Gastroesophageal sphincter (tissue), 4 donors: ENCODE results near the gene GRAMD1A. TPM values are rescaled to one million over a fixed set of nuclear protein-coding genes. Genes with fewer than 3 reads are reported as not detected.

Experiments
- ATAC-seq: fragments of 150-250 bp; one replicate; pipeline ENCODE4 v1.9.1; 2016; ENCODE audit warnings: mild to moderate bottlenecking, moderate library complexity
- H3K27ac ChIP-seq, 4 donors: fragments of 200-600 bp; sonication (generic) in 3 of 4; 1 replicate in 3 of 4; 2 replicates in 1 of 4; pipeline ENCODE4 v1.5.1; 2016 to 2019
- H3K27me3 ChIP-seq: fragments of 200-600 bp; sonication (generic); one replicate; pipeline ENCODE4 v1.5.1; 2019
- H3K36me3 ChIP-seq, 2 donors: fragments of 200-600 bp; sonication (generic); one replicate each; pipeline ENCODE4 v1.5.1; 2019; ENCODE audit warnings: control low read depth in 1 of 2
- H3K4me1 ChIP-seq, 3 donors: fragments of 200-600 bp; sonication (generic); 1 replicate in 2 of 3; 2 replicates in 1 of 3; pipeline ENCODE4 v1.5.1; 2016 to 2019; ENCODE audit warnings: control low read depth in 2 of 3
- H3K4me3 ChIP-seq, 2 donors: fragments of 200-600 bp; sonication (generic); one replicate each; pipeline ENCODE4 v1.5.1; 2019; ENCODE audit warnings: mild to moderate bottlenecking in 1 of 2, moderate library complexity in 1 of 2
- H3K9me3 ChIP-seq, 3 donors: fragments of 200-600 bp; sonication (generic); one replicate each; pipeline ENCODE4 v1.5.1; 2017 to 2019; ENCODE audit warnings: control low read depth in 2 of 3
- CTCF ChIP-seq, 4 experiments: fragments of 200-600 bp in 2 of 4; fragments of 450-650 bp in 2 of 4; sonication (generic) in 1 of 4; IDR thresholded peaks; one replicate each; pipeline ENCODE4 v1.5.1; 2017 to 2019; ENCODE audit warnings: antibody characterized with exemption in 4 of 4, mild to moderate bottlenecking in 2 of 4, moderate library complexity in 2 of 4
- EP300 ChIP-seq: sonication (generic); formaldehyde crosslinking; IDR thresholded peaks from one replicate; pipeline ENCODE4 v1.6.1; 2017; ENCODE audit warnings: antibody characterized with exemption, mild to moderate bottlenecking
- POLR2A ChIP-seq, 2 donors: fragments of 450-650 bp; IDR thresholded peaks; one replicate each; pipeline ENCODE4 v1.6.1; 2017; ENCODE audit warnings: antibody characterized with exemption in 2 of 2, mild to moderate bottlenecking in 2 of 2, moderate library complexity in 1 of 2
- POLR2AphosphoS5 ChIP-seq: sonication (generic); formaldehyde crosslinking; IDR thresholded peaks from one replicate; pipeline ENCODE4 v1.6.1; 2017; ENCODE audit warnings: antibody characterized with exemption
- WGBS, 2 donors: methylation state at CpG; one replicate each; pipeline ENCODE4 v1.1.5; 2018; ENCODE audit warnings: low coverage in 1 of 2; 5-methylcytosine and 5-hydroxymethylcytosine counted together
- total RNA-seq, 4 donors: library from RNA; depleted of rRNA; stranded (reverse); fragments of >200 nt; gene quantifications; one replicate each; pipeline ENCODE4 v1.1.0, GENCODE V29; 2016

GRAMD1A gene
- total RNA-seq, 4 donors from 2014 or later, result 22.0 to 40.0 (median 35.9) TPM

GRCh38 chr19:34998777-34999497 lies 1.2 kb upstream of the GRAMD1A start:
- ATAC-seq, result no peak
- Histone ChIP-seq H3K36me3 (peaks cover 0 to 9% of the 10 kb centered on the region in 2 donors), H3K27ac (peak overlapping the region; percentile 95 to 99 (median 98)), H3K9me3 (no peaks in the 10 kb centered on the region), H3K4me1 (peaks cover 0 to 75% (median 29%) of the 10 kb centered on the region in 3 donors), H3K4me3 (peak overlapping the region; percentile 89 to 94), H3K27me3 (no peaks in the 10 kb centered on the region)
- TF ChIP-seq POLR2A (IDR thresholded peaks at IDR 0.05), result no peak
- no peak for TF ChIP-seq CTCF (IDR thresholded peaks at IDR 0.05)
- no peak for TF ChIP-seq EP300
- TF ChIP-seq POLR2AphosphoS5, result no peak
- 36 to 37% methylated on average over 3 to 13 of the region's 13 CpGs for WGBS, 2 donors

GRCh38 chr19:35000338-35000646 lies 169 bp downstream of the GRAMD1A start:
- no peak for ATAC-seq
- no peak for TF ChIP-seq POLR2AphosphoS5
- TF ChIP-seq EP300, result no peak
- TF ChIP-seq CTCF (IDR thresholded peaks at IDR 0.05), result no peak
- TF ChIP-seq POLR2A (IDR thresholded peaks at IDR 0.05), result peak; percentile 44 to 74
- Histone ChIP-seq H3K4me3 (peak overlapping the region; percentile 89 to 94), H3K36me3 (peaks cover 0 to 11% of the 10 kb centered on the region in 2 donors), H3K4me1 (peaks cover 0 to 75% (median 29%) of the 10 kb centered on the region in 3 donors), H3K9me3 (no peaks in the 10 kb centered on the region), H3K27ac (peak overlapping the region; percentile 92 to 99 (median 98)), H3K27me3 (no peaks in the 10 kb centered on the region)
- no CpG with 5 or more reads among the region's 37 CpGs for WGBS, 2 donors

GRCh38 chr19:35000647-35001501 lies 751 bp downstream of the GRAMD1A start:
- Histone ChIP-seq H3K9me3 (no peaks in the 10 kb centered on the region), H3K27ac (peak overlapping the region; percentile 92 to 99 (median 98)), H3K36me3 (peaks cover 0 to 17% of the 10 kb centered on the region in 2 donors), H3K4me1 (peaks cover 0 to 80% (median 29%) of the 10 kb centered on the region in 3 donors), H3K4me3 (peak overlapping the region; percentile 89 to 94), H3K27me3 (no peaks in the 10 kb centered on the region)
- 3 to 7% methylated on average over 5 to 7 of the region's 46 CpGs for WGBS, 2 donors
- TF ChIP-seq POLR2A (IDR thresholded peaks at IDR 0.05) (no peak), POLR2AphosphoS5 (no peak), CTCF (IDR thresholded peaks at IDR 0.05) (no peak), EP300 (no peak)
- no peak for ATAC-seq

- TF ChIP-seq POLR2AphosphoS5, result no peak
- no peak for TF ChIP-seq POLR2A (IDR thresholded peaks at IDR 0.05)
- TF ChIP-seq CTCF (IDR thresholded peaks at IDR 0.05), result no peak
- no peak for TF ChIP-seq EP300
- Histone ChIP-seq H3K27ac (peak overlapping the region in 3 of 4 donors; percentile 9 to 99 (median 99)), H3K4me3 (peak overlapping the region in 1 of 2 donors; percentile 94), H3K9me3 (no peaks in the 10 kb centered on the region), H3K27me3 (no peaks in the 10 kb centered on the region), H3K4me1 (peaks cover 0 to 85% (median 29%) of the 10 kb centered on the region in 3 donors), H3K36me3 (peaks cover 0 to 29% of the 10 kb centered on the region in 2 donors)
- 76 to 85% methylated on average over 8 to 11 of the region's 11 CpGs for WGBS, 2 donors
- no peak for ATAC-seq
These were observed 2.0 kb downstream of the GRAMD1A start for GRCh38 chr19:35002037-35002535.
